Temporal lobe (tissue), 1 donor: ENCODE measurements around the gene HIBCH. TPM values are rescaled to one million over a fixed set of nuclear protein-coding genes. Genes with fewer than 3 reads are reported as not detected.

Experiments
- total RNA-seq: library from RNA; depleted of rRNA; stranded (reverse); fragments of >200 nt; gene quantifications from one replicate; pipeline ENCODE4 v1.2.3, GENCODE V29; 2014

The HIBCH gene
- total RNA-seq, 1 donor from 2014 or later: 18.9 TPM

Other genes with a start within 250 kb of the HIBCH start
- gene INPP1, start 23.8 kb upstream of the HIBCH start, total RNA-seq: 16.5 TPM
- gene MFSD6, start 88.5 kb upstream of the HIBCH start, total RNA-seq: 33.4 TPM
- gene NEMP2, start 214.9 kb upstream of the HIBCH start, total RNA-seq: 4.2 TPM